Measurements from ENCODE around the gene ANKRD17.
A peak's percentile ranks its signal among the peaks of the same experiment; 100 is the strongest.

ANKRD17 gene

DNA sequence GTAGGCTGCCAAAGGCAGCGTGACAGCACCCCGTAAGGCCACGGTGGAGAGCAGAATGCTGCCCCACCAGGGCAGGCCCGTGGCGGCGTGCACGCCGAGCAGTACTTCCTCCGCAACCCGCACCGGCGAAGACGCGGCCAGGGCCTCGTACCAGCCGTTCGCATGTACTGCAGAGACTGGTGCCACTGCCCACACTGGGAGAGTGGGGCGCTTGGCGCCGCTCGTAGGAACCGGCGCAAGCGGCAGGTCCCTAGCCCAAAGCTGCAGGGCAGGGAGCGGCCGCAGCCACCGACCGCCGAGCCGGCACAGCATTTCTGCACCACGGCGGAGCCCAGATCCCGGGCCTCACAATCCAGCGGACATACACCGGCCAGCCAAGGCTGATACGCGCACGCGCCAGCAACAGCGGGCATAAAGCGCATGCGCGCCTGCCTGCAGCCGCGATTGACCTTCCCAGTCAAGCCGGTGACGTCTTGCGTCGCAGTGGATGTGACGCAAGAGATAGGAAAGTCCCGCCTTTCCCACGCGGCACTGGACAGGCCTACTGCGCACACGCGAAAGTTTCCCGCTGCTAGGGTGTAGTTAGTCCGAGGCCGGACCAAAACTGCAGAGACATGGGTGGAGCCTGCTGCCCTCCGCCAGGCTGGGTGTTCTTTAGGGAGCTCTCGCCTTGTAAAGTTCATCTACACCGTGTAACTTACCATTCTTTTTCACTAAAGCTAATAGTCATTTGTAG lies 189.1 kb downstream of the ANKRD17 start, which contains the start of gene COX18:
TSS of gene COX18 (minus strand) at position 379 of the 736 bp plus-strand sequence. CDS start at position 312, 67 bp downstream.
- peak; percentile 98 for DNase-seq (ENCODE audit: low read depth)
- TF ChIP-seq MYC (IDR thresholded peaks at IDR 0.05; ENCODE audit: low read depth, low read length) (peak; percentile 97), POLR2A (IDR thresholded peaks at IDR 0.05; ENCODE audit: extremely low read depth, insufficient read length) (peak; percentile 84)
- TF ChIP-seq, protein P1, sequence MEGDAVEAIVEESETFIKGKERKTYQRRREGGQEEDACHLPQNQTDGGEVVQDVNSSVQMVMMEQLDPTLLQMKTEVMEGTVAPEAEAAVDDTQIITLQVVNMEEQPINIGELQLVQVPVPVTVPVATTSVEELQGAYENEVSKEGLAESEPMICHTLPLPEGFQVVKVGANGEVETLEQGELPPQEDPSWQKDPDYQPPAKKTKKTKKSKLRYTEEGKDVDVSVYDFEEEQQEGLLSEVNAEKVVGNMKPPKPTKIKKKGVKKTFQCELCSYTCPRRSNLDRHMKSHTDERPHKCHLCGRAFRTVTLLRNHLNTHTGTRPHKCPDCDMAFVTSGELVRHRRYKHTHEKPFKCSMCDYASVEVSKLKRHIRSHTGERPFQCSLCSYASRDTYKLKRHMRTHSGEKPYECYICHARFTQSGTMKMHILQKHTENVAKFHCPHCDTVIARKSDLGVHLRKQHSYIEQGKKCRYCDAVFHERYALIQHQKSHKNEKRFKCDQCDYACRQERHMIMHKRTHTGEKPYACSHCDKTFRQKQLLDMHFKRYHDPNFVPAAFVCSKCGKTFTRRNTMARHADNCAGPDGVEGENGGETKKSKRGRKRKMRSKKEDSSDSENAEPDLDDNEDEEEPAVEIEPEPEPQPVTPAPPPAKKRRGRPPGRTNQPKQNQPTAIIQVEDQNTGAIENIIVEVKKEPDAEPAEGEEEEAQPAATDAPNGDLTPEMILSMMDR (IDR thresholded peaks at IDR 0.05; ENCODE audit: low read depth, low read length) = no peak
- TF ChIP-seq, protein P2, sequence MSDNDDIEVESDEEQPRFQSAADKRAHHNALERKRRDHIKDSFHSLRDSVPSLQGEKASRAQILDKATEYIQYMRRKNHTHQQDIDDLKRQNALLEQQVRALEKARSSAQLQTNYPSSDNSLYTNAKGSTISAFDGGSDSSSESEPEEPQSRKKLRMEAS (IDR thresholded peaks at IDR 0.05; ENCODE audit: low read depth, low read length) = peak; percentile 90
- peak within 1 kb of the TSS; percentile 77 for H3K4me3 ChIP-seq (ENCODE audit: low read depth, low read length)

DNA sequence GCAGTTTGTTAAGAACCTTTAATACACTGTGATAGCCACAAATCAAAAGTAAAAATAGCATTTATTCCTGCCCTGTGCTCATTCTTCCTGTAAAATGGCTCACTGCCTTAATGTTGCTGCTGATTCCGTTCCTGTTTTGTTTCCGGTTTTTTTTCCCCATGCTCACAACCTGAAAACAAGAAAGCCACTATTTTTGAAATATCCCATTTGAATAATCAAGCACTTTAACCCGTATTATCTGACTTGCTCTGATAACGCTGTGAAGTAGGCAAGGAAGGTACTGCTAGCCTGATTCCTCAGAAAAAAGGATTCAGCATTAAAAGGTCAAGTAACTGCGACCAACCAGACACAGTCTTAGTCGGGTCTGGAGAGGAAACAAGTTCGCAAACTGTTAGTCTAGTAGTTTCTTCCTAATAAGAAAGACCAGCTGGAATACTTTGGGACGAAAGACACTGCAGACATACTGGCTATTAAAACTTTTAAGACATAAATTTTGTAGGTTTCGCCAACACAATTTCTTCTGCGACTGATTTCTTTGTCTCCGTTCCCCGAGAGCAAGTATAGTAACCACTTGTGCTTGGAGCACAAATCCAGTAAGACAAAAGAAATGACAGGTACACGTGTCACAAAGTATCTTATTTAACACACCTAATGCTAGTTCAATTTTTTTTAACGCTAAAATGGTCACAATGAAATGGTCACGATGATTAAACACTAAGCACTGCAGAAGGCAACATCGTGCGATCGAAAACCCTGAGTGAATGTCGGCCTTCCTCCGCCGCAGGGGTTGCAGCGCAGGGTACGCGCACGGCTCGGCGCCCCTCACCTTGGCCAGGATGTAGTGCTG lies 189.9 kb downstream of the ANKRD17 start:
- peak overlapping the region; percentile 77 for H3K4me3 ChIP-seq (ENCODE audit: low read depth, low read length)
- TF ChIP-seq, protein P1 (IDR thresholded peaks at IDR 0.05; ENCODE audit: low read depth, low read length) = no peak
- TF ChIP-seq, protein P2 (IDR thresholded peaks at IDR 0.05; ENCODE audit: low read depth, low read length) = no peak
- peak; percentile 64 for DNase-seq (ENCODE audit: low read depth)

DNA sequence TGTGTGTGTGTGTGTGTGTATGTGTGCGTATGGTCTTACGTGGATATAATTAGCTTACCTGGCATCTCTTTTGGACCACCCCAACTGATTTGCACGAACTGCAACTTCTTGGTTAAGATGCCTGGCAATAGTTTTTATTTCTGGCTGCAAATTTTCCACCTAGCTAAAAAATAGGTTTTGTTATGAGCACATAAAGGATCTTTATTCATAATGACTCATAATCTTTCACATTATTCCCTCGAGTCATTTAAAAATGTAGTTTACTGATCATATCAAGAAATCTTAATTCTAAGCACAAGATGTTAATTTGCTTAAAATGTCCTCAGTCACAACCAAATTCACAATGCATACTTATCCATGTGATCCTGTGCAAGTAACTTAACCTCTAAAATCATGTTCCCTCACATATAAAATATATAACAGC lies 190.6 kb downstream of the ANKRD17 start:
- TF ChIP-seq, protein P2 (IDR thresholded peaks at IDR 0.05; ENCODE audit: low read depth, low read length) = no peak
- TF ChIP-seq, protein P1 (IDR thresholded peaks at IDR 0.05; ENCODE audit: low read depth, low read length) = no peak
- peak overlapping the region; percentile 77 for H3K4me3 ChIP-seq (ENCODE audit: low read depth, low read length)
- peak; percentile 28 for DNase-seq (ENCODE audit: low read depth)

DNA sequence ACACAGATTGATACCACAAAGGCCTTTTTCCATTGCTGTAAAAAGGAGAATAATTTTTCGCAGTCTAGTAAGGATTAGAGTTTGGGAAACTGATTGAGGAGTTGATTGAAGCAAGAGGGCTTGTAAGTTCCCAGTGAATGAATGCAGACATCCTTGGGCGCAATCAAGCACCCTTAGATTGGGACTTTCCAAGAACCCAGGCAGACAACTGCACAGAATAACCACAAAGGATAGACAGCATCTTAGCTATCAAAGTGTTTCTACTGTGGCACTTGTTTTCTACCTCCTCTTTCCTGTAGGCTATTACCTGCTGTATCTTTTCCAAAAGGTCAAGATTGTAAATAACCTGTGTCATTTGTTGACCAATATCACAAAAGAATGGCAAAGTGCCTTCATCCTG lies 191.7 kb downstream of the ANKRD17 start:
- H3K4me3 ChIP-seq (ENCODE audit: low read depth, low read length) = no peak overlapping the region
- DNase-seq (ENCODE audit: low read depth) = no peak
- no peak for TF ChIP-seq MYC (IDR thresholded peaks at IDR 0.05; ENCODE audit: low read depth, low read length)
- no peak for TF ChIP-seq POLR2A (IDR thresholded peaks at IDR 0.05; ENCODE audit: extremely low read depth, insufficient read length)
- TF ChIP-seq, protein P1 (IDR thresholded peaks at IDR 0.05; ENCODE audit: low read depth, low read length) = no peak
- TF ChIP-seq, protein P2 (IDR thresholded peaks at IDR 0.05; ENCODE audit: low read depth, low read length) = no peak

DNA sequence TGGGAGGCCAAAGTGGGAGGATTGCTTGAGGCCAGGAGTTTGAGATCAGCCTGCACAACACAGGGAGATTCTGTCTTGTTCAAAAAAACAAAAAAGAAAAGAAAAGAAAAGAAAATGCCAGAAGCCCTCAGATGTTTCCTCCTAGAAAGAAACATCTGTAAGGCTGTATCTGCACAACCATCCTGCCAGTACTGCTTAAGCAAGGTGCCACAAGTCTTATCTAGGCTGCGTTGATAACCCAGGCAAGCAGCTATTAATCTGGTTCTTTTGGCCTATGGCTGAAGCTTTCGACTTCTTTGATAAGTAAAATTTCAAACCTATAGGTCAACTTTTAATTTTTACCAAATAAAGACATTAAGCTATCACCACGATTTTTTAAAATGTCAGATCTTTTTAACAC lies 192.2 kb downstream of the ANKRD17 start:
- no peak for TF ChIP-seq MYC (IDR thresholded peaks at IDR 0.05; ENCODE audit: low read depth, low read length)
- TF ChIP-seq, protein P2 (IDR thresholded peaks at IDR 0.05; ENCODE audit: low read depth, low read length) = no peak
- TF ChIP-seq POLR2A (IDR thresholded peaks at IDR 0.05; ENCODE audit: extremely low read depth, insufficient read length) = no peak
- TF ChIP-seq, protein P1 (IDR thresholded peaks at IDR 0.05; ENCODE audit: low read depth, low read length) = no peak

More for the DNA sequence above, 192.2 kb downstream of the ANKRD17 start:
- no peak for DNase-seq (ENCODE audit: low read depth)
- H3K4me3 ChIP-seq (ENCODE audit: low read depth, low read length) = no peak overlapping the region
